ENCODE data around the gene FAM149A. TPM values are rescaled to one million over a fixed set of nuclear protein-coding genes. Genes with fewer than 3 reads are reported as not detected.
A peak's percentile ranks its signal among the peaks of the same experiment; 100 is the strongest.

FAM149A gene
- total and polyA plus RNA-seq, 10 of the 15 experiments (the other 5 are each of a cell fraction or from before 2014, with no cell fraction given) = 0.38 to 1.9 (median 0.99) TPM

GRCh38 chr4:186068581-186069348 is 35.7 kb upstream of the FAM149A start, which contains the start of gene TLR3:
Gene TLR3 (plus strand): TSS chr4:186069156. CDS start chr4:186076620, 7,464 bp downstream.
- peak within 1 kb of the TSS; percentile 85 for H3K4me2 ChIP-seq (ENCODE audit: control insufficient read depth, insufficient read depth)
- WGBS (ENCODE audit: insufficient coverage, insufficient replicate concordance, low lambda C conversion rate, missing lambda C conversion rate) = 25% methylated on average over 12 of the region's 12 CpGs
- H3K9ac ChIP-seq (ENCODE audit: control insufficient read depth, insufficient read depth, low read length) = no peak within 1 kb of the TSS; the same call in 1 of the 2 replicates
- ChIA-PET RAD21 (ENCODE audit: unreplicated experiment) (interaction anchor here (1.0 to 1.5 kb wide), 4 partner anchors 66 to 519 kb away, joined by 4 to 5 read pairs (median 4); no protein-coding TSS in a partner anchor), CTCF (interaction anchor here (1.2 to 3.6 kb wide), 5 partner anchors 10 to 133 kb away, joined by 3 to 38 read pairs (median 4); no protein-coding TSS in a partner anchor), SMC1A (ENCODE audit: uncharacterized antibody, unreplicated experiment) (interaction anchor here (0.9 to 2.0 kb wide), 5 partner anchors 11 to 68 kb away, joined by 3 to 16 read pairs (median 3); no protein-coding TSS in a partner anchor), POLR2A (no interaction called here)
- H4K20me1 ChIP-seq (ENCODE audit: control insufficient read depth, insufficient read depth) = no peaks in the 10 kb centered on the region
- FAIRE-seq (no peak), ATAC-seq (peak; percentile 38), DNase-seq (ENCODE audit: low read depth, low spot score) (no peak)
- peak within 1 kb of the TSS; percentile 51 for H2AFZ ChIP-seq (ENCODE audit: control insufficient read depth, low read depth, low read length)
- no TSS peak for BruUV-seq (replicated peaks)
- H3K27me3 ChIP-seq (replicated peaks in 1 of 2; ENCODE audit: control insufficient read depth in 2 of 2, insufficient read depth in 2 of 2, low read length in 1 of 2) = peaks cover 0 to 3% of the 10 kb centered on the region in 2 experiments; a peak in 2 of 4 replicates
- H3K79me2 ChIP-seq (ENCODE audit: control insufficient read depth, insufficient read depth, low read length) = no peaks in the 10 kb centered on the region
- no peaks in the 10 kb centered on the region for H3K36me3 ChIP-seq (ENCODE audit: control insufficient read depth in 2 of 2, insufficient read depth in 2 of 2, low read length in 1 of 2)
- H3K27ac ChIP-seq (ENCODE audit: control insufficient read depth, insufficient read depth) = no peak within 1 kb of the TSS
- H3K9me3 ChIP-seq (replicated peaks; ENCODE audit: control insufficient read depth, insufficient read depth, low read length) = no peaks in the 10 kb centered on the region
- in situ Hi-C loops (cut with MboI) = loop anchor here (5.0 kb wide), 1 partner anchor 69 kb away; no protein-coding TSS in a partner anchor
- H3K4me1 ChIP-seq (ENCODE audit: control insufficient read depth, insufficient read depth, low read length) = no peaks in the 10 kb centered on the region
- intact Hi-C loops (cut with micrococcal nuclease; ENCODE audit: unreplicated experiment) = loop anchor here (1.0 to 2.0 kb wide), 3 partner anchors 69 to 518 kb away; no protein-coding TSS in a partner anchor
- peak within 1 kb of the TSS; percentile 58; the same call in 1 of the 2 replicates for H3K4me3 ChIP-seq
- TF ChIP-seq NR2C2 (IDR thresholded peaks at IDR 0.05; ENCODE audit: borderline replicate concordance, control insufficient read depth, insufficient read length, low read depth) (no peak), CREB1 (IDR thresholded peaks at IDR 0.05; ENCODE audit: low read depth) (no peak), MEF2A (IDR thresholded peaks at IDR 0.05; ENCODE audit: insufficient read depth, low read depth, low read length) (no peak), ZNF384 (IDR thresholded peaks at IDR 0.05; ENCODE audit: borderline replicate concordance, low read depth, low read length) (no peak; the same call in 1 of the 2 replicates), HCFC1 (IDR thresholded peaks at IDR 0.05; ENCODE audit: low read length) (no peak), MEF2B (IDR thresholded peaks at IDR 0.05; ENCODE audit: partially characterized antibody, poor library complexity, severe bottlenecking) (no peak), FOS (IDR thresholded peaks at IDR 0.05; ENCODE audit: borderline replicate concordance, extremely low read depth, insufficient read length) (no peak), BCLAF1 (IDR thresholded peaks at IDR 0.05) (no peak), USF2 (IDR thresholded peaks at IDR 0.05; ENCODE audit: borderline replicate concordance, low read depth, low read length) (no peak), EP300 (IDR thresholded peaks at IDR 0.05; ENCODE audit: borderline replicate concordance in 1 of 2, control insufficient read depth in 1 of 2, low read depth in 2 of 2, low read length in 2 of 2) (no peak), ZNF687 (IDR thresholded peaks at IDR 0.05) (no peak), ZBED1 (IDR thresholded peaks at IDR 0.05; ENCODE audit: borderline replicate concordance) (no peak), HDAC2 (IDR thresholded peaks at IDR 0.05) (no peak), NFXL1 (IDR thresholded peaks at IDR 0.05; ENCODE audit: borderline replicate concordance) (no peak), NR2F1 (conservative IDR thresholded peaks at IDR 0.05) (no peak)

Measured in GM12878 (cell line).